ENCODE results near the gene RIPK4.
"Not testable (repeated sequence)": the region's sequence is repeated elsewhere in the genome, so short reads cannot be mapped to it uniquely, and the experiment has no call there.

The RIPK4 gene

DNA sequence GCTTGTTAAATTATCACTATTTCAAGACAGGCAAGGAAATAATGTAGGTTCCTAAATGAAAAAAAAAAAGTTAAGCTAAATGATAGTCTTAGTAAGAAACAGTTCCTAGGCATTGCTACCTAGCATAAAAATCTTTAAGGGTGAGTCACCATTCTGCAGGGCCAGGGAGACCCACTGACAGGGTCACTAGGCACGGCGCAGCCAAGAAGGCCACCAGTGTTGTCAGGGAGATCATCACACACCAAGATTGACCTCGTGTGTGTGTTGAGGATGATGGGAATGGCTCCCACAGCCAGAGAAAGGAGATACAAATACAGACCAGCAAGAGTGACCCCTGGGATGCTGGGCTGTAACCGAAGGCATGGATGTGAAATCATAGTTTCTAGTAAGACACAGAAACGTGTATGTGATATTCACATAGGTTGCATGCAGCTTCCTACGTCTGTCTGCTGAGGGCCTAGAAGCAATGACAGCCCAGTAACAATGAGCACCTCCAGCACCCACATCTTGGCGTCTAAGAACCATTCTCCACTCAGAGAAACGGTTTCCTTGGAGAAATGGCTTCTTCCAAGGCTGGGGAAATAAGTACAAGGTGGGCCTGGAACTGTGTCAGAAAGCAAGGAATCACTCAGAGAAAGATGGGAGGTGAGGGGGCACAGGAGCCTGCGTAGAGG, 29.1 kb downstream of the RIPK4 start:
- no peak for DNase-seq (ENCODE audit: low read depth in 2 of 2)

DNA sequence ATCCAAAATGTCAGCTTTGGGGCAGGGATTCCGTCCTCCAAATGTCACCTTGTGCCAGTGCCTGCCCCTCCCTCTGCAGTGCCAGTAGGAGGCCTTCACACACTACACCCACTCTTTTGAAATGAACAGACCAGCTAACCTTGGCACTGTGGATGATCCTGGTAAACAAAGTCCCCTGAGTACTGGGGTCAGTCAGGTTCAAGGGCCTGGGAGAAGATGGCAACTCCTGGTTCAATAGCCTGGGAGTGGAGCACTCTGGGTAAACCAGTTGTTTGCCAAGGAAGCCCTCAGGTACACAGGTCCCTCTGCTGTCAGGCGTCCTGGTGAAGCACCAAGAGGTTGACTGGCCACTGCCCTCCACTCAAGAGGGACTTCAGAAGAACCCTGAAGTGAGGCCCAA, 30.4 kb downstream of the RIPK4 start:
- no peak for DNase-seq (ENCODE audit: low read depth in 2 of 2)

DNA sequence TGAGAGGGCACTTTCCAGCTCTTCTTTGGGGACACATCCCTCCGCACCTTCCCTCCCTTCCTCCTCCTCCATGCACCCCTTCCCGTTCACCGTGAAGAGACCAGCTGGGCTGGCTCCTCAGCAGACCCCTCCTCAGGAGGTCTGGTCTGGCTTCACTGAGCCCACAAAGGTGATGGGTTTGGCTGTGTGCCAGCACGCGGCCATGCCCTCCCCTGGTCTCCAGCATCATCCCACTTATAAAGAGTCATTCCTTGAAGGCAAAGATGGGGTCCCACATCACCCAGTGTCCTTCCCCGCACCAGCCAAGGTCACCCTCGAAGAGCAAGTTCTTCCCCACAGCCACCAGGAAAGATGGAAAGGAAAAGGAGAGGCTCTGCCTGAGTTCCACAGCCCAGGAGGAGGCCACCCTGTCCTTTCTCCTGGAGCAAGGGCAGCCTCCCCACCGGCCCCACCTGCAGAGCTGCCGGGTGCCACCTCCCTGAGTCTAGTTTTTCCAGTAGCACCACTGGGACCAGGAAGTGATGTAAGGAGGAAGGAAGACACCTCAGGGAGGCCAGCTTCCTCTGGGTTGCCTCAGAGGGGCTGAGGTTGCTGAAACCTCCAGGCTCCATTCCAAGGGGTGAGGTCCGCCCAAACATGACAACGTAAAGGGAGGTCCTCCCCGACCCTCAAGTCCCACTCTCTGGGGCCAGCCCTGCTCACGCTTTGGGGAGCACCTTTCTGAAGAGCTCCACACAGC, 32.7 kb downstream of the RIPK4 start:
- no peak for DNase-seq (ENCODE audit: low read depth in 2 of 2)

DNA sequence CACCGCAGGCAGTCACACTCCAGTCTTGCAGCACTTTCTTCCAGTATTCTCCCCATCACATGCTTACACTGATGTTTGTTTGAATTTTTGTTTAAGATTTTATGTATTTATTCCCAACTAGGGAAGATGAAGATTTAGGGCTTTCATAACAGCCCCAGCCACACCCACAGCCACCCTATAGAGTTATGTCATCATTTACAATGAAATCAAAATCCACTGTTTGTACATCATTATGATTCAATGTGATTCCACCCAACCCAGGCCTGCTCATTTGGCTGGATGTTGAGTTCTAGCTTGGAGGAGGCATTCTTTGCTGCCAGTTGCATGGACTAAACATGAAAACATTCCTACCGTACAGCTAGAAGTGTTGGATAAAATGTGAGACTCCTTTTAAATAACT, 35.8 kb downstream of the RIPK4 start:
- no peak for DNase-seq (ENCODE audit: low read depth in 2 of 2)

DNA sequence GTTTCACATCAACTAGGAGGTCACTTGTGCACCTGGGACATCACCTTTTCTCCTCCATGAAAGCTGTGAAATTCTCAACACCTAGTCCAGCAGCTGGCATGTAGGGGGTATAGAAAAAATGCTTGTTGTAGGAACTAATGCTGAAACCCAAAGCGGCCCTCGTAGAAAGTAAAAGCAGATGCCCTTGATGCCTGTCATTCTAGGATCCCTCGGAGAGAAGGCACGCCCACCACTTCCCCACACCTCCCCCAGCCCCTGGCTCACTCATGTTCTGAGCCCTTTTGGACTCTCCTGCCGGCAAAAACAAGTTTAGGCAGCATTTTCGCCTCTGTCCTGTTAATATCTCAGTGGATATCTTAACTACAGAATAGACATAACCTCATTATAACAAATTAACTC, 36.5 kb downstream of the RIPK4 start:
- DNase-seq (ENCODE audit: low read depth in 2 of 2): no peak

DNA sequence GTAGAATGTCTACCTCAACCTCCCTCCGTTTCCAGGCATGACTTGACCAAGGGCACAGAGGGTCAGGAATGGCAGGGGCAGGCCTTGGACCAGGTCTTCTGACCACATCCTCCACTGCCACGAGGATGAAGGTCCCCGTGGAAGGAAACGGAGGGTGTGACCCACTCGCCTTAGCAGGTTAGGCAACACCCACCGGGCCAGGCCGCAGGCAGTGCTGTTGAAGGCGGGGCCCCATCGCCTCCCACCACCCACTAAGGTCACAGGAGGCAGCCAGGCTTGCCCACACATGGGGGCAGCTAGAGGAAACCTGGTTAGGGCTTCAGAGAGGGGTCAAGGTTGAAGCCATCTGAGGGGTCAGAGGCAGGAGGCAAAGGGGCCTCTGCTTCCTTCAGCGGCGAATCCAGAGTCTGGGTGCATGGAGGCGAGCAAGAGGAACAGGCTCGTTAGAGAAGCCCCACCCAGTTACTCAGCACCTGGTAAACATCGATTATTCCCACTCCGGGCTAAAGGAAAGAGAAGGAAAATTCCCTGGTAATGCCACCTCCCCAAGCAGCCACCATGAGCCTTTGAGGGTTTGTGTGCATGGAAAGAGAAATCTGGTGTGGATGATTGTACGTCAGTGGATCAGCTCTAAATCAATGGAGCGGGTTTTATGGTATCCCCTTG, 37.0 kb downstream of the RIPK4 start:
- DNase-seq (ENCODE audit: low read depth in 2 of 2): no peak

DNA sequence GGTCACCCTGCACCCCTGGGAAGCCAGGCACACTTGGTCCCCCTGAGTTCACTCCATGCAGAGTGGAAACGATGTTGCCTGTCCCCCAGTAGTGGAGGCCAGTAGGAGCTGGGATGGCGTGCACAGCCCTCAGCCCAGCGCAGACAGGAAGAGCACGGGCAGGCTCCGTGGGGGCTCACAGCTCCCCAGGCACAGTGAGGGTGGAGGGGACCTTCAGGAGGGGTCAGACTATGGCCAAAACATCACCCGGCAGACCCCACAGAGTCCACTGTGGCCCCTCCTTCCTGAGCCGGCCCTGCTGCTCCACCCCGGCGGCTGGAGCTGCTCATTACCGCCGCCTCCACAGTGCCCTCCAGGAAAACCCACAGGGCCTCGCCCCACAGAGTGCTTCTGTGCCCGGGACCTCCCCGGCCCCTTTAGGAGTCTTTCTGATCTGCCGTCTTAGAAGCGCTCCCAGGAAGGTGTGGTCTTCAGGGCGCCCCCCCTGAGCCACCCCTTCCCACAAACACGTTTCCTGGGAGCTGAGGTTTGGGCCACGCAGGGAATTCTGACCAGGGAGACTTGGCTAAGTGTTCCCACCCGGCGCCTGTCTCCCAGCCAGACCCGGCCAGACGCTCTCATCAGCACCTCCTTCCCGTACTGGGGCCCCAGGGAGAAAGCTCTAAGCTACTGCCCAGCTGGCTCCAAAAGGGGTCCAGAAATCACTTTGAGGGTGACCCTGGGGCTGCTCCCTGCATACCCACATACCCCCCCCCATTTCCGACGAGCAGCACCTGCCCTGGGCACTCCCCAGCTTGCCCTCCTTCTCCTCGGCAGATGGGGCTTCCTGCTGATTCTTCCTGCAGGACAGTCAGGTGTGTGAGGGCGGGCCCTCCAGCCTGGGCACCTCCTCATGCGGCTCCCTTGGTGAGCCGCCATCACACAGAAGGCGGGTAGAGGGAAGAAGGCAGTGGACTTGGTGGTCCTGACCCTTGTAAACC, 38.8 kb downstream of the RIPK4 start:
- DNase-seq (ENCODE audit: low read depth in 2 of 2): no peak

DNA sequence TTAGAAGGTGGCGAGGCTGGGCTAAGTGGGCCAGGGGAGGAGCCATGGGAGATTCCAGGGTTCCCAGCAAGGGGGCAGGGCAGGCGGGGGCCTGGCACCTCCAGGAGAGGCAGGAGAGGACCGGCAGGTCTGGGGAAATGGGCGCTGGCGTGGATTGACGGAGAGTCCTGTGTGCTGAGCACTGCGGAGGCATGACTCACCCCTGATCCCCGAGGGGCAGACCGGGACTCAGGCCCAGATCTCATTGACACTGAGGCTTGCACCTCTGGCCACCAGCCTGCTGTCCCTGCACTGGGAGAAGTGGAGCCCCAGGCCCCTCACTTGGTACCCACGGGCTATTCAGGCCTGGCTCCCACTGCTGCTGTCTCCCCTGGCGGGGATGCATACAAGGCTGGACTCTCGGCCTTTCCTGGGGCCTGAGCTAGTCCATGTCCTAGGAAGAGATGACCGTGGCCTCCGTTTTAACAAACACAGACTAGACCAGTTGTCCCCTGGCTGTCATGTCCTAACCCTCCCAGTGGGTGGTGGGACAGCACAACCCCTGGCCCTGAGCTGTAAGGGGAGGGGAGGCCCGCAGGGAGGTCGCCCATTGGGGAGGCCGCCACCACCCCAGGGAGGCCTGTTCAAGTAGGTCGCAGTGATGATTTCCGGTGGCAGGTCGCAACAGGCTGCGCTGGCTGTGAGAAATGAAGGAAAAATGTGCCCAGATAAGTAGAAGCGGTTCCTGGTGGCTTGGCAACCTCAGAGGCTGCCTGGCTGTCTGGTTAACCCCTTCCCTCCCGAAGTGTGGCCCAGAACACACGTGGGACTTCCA, 39.7 kb downstream of the RIPK4 start:
- DNase-seq (ENCODE audit: low read depth in 2 of 2): no peak

DNA sequence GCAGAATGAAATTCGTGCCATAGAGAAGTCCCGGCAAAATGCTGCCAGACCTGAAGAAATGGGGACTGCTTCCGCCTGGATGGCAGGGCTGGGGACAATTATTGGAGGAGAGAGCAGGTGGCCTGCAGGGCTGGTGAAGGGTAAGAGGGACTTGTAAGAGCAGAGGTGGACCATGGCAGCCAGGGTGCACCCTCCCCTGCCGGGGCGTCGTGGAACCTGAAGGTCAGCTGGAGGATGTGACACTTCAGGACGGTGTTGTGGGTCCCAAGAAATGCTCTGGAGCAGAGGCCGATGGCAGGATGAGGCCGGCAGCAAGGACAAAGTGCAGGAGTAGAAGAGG, 40.3 kb downstream of the RIPK4 start:
- DNase-seq (ENCODE audit: low read depth in 2 of 2): no peak

DNA sequence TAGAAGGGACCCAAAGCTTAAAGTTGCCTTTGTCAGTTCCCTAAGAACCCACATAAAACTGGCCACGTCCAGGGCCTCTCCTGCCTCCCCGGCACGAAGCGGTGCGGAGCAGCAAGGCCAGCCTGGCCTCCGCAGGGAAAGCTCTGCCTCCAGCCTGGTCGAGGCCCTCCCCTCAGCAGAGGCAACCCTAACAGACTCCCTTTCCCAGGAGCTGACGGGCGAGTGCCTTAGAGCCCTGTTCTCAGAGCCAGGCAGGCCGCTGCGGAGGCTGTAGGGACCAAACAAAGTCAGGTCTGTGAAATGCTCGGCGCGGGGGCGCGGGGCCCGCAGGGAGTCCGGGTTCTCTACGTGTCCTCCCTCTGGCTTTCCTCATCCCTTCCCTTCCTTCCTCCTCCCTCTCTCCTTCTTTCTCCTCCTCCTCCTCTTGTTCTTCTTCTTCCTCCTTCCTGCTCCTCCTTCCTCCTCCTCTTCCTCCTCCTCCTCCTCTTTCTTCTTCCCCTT, 40.7 kb downstream of the RIPK4 start:
- DNase-seq (ENCODE audit: low read depth in 2 of 2): no peak

DNA sequence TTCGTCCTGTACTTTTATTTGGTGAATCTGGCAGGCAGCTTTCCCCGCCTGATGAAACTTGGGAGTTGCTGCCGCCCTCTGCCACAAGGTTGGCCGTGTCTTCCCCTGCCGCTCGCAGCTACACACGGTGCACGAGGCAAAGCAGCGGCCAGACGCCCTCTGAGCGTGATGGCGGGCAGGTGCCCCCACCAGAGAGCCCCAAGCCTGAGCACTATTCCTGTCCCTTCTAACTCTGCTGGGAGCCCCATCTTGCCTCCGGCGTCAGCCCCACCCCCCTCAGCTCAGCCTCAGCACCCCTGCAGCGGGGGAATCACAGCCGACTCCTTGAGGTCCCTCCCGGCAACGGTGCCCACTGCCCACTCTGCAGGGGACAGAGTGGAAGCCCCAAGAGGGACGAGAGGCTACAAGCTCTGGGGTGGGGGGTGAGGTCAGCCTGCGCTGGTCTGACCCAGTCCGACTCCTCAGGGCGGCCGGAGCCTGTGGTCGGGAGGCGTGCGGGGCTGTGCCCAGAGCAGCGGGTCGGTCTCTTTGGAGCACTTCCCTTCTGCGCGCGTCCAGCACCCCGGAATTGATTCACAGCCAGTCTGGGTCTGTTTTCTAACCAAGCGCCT, 41.3 kb downstream of the RIPK4 start:
- DNase-seq (ENCODE audit: low read depth in 2 of 2): no peak

DNA sequence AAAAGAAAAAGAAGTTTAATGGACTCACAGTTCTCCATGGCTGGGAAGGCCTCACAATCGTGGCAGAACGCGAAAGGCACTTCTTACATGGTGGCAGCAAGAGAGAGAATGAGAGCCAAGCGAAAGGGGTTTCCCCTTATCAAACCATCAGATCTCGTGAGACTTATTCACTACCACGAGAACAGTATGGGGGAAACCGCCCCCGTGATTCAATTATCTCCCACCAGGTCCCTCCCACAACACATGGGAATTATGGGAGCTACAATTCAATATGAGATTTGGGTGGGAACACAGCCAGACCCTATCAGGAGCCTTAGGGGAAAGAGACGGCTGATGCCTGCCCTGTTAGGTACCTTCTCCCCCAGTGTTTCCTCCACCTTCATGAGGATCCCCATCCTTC, 43.0 kb downstream of the RIPK4 start:
- not testable (repeated sequence) for DNase-seq (ENCODE audit: low read depth in 2 of 2)

DNA sequence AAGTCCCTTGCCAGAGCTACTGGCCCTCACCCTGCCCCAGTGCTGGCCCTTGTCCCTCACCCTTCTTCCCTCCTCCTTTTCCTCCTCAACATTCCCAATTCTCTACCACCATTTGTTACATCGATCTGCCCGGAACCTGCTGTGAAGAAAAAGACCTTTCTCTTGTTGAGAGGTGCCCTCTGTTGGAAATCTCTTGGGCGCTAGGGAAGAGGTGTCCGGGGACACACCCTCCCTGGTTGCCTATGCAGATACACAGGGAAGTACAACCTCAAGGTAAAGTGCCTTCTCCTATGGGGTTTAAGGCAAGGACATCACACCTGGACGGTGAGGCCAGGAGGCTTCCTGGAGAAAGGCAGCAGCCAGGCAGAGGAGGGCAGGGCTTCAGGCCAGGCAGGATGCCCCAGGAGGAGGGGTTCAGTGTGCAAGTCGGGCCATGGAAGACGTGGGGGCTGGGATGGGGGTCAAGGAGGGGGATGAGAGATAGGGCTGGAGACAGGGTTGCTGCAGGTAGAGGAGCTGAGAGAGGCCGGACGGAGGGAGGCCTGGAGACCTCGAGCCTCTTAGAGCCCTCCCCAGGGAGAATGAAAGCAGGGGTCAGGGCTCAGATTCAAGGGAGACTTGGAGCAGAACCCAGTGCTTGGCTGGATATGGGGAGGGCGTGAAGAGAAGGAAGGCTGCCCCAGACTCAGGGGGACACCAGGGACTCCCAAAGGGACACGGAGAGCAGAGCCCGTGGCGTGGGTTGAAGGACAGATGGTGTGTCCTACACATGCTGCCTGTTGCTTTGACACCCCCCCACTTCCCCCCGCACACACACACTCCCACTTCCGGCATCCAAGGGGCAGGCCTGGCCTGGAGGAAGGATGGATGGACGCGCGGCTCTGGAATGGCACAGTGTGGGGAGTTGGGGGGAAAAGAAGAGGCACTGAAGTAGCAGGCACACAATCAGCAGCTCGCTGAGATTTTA, 44.5 kb downstream of the RIPK4 start:
- no peak for DNase-seq (ENCODE audit: low read depth in 2 of 2)

DNA sequence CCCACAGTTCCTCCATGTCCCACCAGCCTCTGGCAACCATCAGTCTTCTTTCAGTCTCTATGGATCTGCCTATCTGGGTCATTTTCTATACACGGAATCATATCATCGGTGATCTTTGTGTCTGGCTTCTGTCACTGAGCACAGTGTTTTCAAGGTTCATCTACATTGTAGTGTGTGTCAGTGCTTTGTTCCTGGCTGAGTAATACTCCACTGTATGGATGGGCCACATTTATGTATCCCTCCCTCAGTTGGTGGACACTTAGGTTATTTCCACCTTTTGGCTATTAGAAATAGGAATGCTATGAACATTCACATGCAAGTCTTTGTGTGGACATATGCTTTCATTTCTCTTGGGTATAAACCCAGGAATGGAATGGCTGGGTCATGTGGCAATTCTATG, 46.6 kb downstream of the RIPK4 start:
- no peak for DNase-seq (ENCODE audit: low read depth in 2 of 2)

DNA sequence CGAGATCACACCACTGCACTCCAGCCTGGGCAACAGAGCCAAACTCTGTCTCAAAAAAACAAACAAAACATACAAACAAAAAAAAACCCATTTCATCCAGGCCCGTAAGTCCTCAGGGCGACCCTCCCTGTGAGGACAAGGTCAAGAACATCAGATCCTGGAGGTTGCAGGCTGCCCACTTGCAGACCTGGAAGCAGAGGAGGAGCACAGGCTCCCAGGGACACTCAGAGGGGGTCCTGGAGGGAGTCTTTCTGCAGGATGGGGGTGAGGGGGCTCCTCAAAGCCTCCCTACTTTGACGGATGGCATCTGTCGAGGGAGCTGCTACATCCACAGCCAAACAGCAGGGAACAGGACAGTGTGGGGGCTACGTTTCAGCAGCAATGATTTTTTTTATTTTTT, 47.2 kb downstream of the RIPK4 start:
- DNase-seq (ENCODE audit: low read depth in 2 of 2): no peak

DNA sequence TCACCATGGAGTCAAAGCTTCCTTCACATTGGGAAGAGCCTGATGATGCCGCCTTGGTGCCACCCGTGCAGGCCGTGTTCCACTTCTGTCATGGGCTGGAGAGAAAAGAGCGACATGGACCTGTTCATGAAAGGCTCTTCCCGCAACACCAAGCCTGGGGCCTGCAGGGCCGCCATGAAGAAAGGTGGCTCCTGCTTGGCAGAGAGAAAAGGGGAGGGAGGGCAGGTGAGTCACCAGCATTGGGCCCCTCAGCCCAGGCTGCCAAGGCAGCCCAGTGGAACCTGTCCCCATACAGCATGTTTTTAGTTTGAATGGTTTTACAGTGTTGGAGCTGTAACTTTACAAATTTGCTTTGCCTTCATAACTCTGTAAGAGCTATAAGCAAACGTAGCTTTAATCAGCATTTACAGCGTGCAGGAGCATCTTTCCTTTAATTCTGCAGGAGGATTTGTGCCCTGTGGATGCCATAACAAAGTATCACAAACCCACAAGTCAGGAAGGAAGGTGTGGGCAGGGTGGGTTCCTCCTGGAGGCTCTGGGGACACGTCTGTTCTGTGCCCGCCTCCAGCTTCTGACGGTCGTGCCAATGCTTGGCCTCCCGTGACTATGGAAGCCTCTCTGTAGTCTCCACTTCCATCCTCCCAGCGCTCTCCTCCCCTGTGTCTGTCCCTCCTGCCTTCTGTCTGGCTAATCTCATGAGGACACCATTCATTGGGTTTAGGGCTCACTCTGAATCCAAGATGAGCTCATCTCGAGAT, 49.1 kb downstream of the RIPK4 start:
- no peak for DNase-seq (ENCODE audit: low read depth in 2 of 2)

DNA sequence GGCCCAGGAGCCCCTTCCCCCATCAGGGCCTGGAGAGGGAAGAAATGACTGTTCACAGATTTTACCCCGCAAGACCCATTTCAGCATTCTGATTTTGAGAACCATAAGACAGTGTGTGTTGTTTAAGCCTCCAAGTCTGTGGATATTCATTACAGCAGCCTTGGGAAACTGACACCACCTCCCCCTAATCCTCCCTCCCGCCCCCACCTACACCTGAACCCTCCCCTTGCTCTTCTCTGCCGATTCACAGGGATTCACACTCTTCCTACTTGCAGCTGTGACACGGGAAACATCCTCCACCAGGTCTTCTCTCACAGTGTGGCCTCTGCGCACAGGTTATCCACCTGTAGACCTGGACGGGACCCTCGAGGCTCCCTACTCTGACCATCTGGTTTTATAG, 50.1 kb downstream of the RIPK4 start:
- no peak for DNase-seq (ENCODE audit: low read depth in 2 of 2)

DNA sequence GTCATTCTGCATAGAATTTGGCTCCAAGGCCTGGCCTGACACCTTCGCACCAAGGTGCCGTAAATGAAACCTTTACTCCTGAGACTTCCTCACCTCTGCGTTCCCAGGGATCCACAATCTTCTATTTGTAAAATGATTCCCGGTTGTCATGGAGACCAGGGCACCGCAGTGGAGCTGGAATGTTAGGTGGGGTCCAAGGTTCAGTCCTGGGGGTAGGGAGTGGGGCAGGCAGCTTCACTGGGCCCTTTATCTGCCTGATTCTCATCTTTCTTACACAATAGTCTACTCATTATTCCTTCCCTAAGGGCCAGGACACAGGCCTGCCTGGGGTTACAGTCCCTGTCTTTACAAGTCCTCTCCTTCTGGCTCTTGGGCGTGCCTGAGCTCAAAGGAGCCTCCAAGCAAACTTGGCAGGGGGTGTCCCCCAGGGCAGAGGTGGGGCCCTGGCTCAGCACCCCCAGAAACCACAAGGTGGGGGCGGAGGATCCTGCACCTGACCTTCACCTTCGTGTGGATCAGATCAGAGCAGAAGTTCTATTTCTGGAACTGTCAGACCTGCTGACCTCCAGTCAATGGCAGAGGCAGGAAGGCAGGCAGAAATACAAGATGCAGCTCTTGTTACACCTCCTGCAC, 51.1 kb downstream of the RIPK4 start:
- no peak for DNase-seq (ENCODE audit: low read depth in 2 of 2)

All from stimulated activated CD4-positive, alpha-beta T cell treated with anti-CD3 and anti-CD28 coated beads, Interleukin-1b, Interleukin-23, amount 100 ng/mL, for 4 hours (primary cell).